Islet of Langerhans (tissue), 1 donor: ENCODE results near the gene PAGR1.
"Not testable (repeated sequence)": the region's sequence is repeated elsewhere in the genome, so short reads cannot be mapped to it uniquely, and the experiment has no call there.

Source experiments
- FAIRE-seq: peaks from one replicate; lab custom pipeline; 2011; peaks lifted over from hg19 to GRCh38; lab: Jason Lieb, UNC

Gene PAGR1

GRCh38 chr16:29815793-29816693, at the start of gene PAGR1:
Gene PAGR1, plus strand, starts transcription at chr16:29816152. Its CDS starts 374 bp downstream, at chr16:29816526.
- peak; percentile 13 for FAIRE-seq

DNA sequence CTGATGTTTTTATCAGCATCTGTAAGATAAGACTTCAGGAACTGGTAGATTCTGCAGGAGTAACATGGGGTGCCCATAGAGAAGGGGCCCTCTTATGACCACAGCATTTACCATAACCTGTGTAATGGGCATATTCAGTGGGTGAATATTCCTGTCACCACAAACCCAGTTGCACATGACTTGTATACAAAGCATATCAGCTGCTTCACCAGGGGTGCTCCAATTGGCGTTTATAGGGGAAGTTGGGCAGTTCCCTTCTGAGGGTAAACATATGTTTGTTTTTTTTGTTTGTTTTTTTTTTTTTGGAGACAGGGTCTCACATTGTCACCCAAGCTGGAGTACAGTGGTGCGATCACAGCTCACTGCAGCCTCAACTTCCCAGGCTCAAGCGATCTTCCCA, 49.4 kb upstream of the PAGR1 start:
- no peak for FAIRE-seq

DNA sequence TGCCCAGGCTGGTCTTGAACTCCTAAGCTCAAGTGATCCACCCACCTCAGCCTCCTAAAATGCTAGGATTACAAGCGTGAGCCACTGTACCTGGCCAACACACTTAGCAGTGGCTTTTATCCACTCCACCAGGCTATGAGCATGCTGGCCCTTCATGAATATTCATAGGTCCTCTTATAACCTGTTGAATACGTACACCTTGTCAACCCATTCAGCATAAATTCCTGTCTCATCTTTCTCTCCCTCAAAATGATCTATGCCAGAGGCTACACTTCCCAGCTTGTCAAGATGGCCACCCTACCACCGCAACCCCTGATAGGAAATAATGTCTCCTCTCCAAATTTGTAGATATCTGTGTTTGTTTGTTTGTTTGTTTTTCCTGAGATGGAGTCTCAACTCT, 48.9 kb upstream of the PAGR1 start:
- no peak for FAIRE-seq

DNA sequence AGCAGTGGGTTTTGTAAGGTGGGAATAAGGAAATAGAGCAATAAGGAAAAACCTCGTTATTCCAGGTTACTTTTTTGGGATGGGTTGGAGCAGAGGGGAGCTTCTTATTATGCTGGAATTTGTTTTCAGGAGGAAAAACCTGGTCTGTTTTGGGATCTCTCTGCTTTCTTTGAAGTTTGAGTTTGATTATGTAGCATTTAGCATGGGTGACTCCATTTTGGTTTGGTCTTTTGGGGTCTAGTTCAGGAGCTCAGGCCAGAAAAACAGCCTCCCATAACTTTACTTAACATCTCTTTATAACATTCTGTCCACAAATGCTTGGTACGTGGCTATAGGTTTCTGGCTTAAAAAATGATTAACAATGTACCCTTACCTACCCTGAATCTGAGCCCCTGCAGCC, 46.4 kb upstream of the PAGR1 start:
- no peak for FAIRE-seq

GRCh38 chr16:29770250-29770929, 45.6 kb upstream of the PAGR1 start:
- FAIRE-seq = no peak

GRCh38 chr16:29772330-29772729, 43.6 kb upstream of the PAGR1 start:
- not testable (repeated sequence) for FAIRE-seq

- no peak for FAIRE-seq
These were observed 41.2 kb upstream of the PAGR1 start for GRCh38 chr16:29774730-29775129.

DNA sequence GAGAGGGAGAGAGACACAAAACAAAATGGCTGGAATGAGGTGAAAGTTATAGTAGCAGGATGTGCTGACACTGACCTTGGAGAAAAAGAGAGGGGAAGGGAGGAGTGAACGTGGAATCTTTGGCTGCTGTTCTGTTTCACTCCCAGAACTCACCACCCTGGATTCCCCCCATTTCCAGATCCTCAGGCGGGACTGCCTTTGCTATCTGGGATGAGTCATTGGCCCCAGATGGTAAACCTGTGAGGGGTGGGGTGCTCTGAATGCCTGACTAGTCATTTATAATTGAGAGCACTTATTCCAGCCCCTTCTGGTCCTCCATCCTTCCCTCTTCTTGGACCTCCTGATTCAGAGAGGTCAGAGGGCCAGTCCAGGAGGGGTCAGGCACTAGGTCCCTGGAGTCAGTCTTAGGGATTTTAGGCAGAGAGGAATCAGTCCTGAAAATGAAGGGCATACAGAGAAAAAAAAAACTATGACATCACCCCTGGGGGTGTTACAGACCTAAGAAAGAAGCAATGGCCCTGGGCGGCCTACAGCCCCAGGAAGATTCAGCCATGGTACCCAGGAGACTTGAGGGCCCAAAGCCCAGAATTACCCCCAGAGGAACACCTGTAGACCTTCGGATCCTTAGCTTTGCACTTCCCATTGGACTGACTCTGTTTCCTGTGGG, 40.1 kb upstream of the PAGR1 start:
- FAIRE-seq = no peak

GRCh38 chr16:29777576-29778350, 38.2 kb upstream of the PAGR1 start, which contains the start of gene ZG16:
Gene ZG16, plus strand, starts transcription at chr16:29778256. Its CDS starts 1,011 bp downstream, at chr16:29779267.
- FAIRE-seq = no peak

DNA sequence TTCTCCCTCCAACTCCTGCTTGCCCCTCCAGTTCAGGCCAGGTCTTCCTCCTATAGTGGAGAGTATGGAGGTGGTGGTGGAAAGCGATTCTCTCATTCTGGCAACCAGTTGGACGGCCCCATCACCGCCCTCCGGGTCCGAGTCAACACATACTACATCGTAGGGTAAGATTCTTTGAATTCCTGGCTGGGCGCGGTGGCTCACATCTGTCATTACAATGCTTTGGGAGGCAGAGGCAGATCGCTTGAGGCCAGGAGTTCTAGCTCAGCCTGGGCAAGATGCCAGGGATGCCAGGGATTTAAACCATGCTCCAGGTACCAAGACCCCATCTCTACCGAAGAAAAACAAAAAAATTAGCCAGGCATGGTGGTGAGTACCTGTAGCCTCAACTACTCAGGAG, 36.5 kb upstream of the PAGR1 start:
- FAIRE-seq = no peak

GRCh38 chr16:29783094-29783953, 32.6 kb upstream of the PAGR1 start:
- not testable (repeated sequence) for FAIRE-seq

DNA sequence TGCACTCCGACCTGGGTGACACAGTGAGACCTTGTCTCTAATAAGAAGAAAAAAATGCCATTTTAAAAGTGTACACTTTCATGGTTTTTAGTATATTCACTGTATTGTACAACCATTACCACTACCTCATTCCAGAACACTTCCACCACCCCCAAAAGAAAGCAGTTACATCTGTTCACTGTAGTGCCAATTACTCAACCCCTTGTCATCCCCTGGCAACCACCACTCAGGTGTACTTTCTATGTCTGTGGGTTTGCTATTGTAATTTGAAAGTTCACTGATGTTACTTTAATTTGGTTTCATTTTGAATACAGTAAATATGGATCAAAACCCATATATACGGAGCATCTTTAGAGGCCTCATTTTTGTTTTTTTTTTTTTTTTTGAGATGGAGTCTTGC, 31.8 kb upstream of the PAGR1 start:
- no peak for FAIRE-seq

- FAIRE-seq = no peak
These were observed 31.0 kb upstream of the PAGR1 start for GRCh38 chr16:29784901-29785500.

DNA sequence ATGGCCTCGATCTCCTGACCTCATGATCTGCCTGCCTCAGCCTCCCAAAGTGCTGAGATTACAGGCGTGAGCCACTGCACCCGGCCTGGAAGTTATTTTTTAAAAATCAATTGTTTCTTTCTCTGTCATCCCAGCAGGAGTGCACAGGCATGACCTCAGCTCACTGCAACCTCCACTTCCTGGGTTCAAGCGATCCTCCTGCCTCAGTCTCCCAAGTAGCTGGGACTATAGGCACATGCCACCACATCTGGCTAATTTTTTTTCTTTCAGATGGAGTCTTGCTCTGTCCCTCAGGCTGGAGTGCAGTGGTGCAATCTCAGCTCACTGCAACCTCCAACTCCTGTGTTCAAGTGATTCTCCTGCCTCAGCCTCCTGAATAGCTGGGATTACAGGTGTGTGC, 28.8 kb upstream of the PAGR1 start:
- not testable (repeated sequence) for FAIRE-seq

DNA sequence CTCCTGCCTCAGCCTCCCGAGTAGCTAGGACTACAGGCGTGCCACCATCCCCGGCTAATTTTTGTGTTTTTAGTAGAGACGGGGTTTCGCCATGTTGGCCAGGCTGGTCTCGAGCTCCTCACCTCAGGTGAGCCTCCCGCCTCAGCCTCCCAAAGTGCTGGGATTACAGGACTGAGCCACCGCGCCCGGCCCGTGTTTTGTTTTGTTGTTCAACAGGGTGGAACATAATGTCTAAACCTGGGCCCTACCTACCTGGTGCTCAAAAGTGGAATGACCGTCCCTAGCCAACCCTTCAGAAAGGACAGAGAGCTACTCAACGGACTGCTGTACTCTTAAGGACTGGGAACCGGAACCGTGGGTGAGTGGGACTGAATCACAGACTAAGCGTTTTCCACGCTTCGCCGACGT, 26.2 kb upstream of the PAGR1 start:
- no peak for FAIRE-seq

DNA sequence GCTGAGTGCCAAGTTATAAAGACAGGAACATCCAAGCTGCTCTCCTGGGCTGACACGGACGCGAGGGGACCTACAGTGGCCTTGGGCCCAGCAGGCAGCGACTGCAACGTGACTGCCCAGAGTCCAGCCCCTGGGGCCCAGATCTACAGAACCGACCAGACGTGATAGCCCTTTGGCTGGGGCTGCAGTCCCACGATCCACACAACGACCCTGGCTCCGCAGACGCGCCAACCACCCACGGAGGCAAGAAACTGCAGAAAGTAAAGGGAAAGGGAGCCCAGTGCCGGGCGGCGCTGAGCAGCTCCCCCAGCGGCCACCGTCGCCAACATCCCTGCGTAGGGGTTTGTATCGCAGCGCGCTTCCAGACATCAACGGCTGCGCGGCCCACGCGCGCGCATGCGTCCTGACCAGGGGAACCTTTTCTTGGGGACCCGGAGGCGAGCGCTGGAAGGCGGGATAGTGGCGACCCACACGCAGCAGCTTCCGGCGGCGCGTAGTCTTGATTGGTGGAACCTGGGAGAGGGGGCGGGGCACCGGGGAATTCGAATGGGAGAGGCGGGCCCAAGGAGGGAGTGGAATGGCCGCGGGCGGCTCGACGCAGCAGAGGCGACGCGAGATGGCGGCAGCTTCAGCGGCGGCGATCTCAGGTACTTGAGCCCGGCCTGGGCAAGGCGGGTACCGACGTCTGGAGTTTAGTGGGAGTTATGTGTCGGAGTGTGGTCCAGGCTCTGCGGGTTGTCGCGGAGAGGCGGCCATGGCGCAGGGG, 25.6 kb upstream of the PAGR1 start, which contains the start of gene KIF22:
Gene KIF22, plus strand, starts transcription at position 569 of the 766 bp plus-strand sequence. Its CDS starts 9 bp downstream, at position 578.
- no peak for FAIRE-seq

GRCh38 chr16:29790949-29791844, 24.8 kb upstream of the PAGR1 start:
- FAIRE-seq = no peak
